HT-29 (cell line): ENCODE measurements around the gene HPCAL1. TPM values are rescaled to one million over a fixed set of nuclear protein-coding genes. Genes with fewer than 3 reads are reported as not detected.
"Not testable (repeated sequence)": the region's sequence is repeated elsewhere in the genome, so short reads cannot be mapped to it uniquely, and the experiment has no call there.

Experiments used
- DNase-seq: peaks from one replicate; pipeline ENCODE4 v3.0.0-alpha.2; 2015; ENCODE audit warnings: low spot score
- total RNA-seq: library from RNA; depleted of rRNA; stranded (reverse); fragments of >200 nt; shearing (Covaris generic); gene quantifications from 2 replicates; pipeline ENCODE4 v1.2.3, GENCODE V29; 2014

The HPCAL1 gene
- total RNA-seq, 1 experiment from 2014 or later, result 151 TPM

GRCh38 chr2:10284108-10284870 lies 18.4 kb upstream of the HPCAL1 start:
- no peak for DNase-seq

DNA sequence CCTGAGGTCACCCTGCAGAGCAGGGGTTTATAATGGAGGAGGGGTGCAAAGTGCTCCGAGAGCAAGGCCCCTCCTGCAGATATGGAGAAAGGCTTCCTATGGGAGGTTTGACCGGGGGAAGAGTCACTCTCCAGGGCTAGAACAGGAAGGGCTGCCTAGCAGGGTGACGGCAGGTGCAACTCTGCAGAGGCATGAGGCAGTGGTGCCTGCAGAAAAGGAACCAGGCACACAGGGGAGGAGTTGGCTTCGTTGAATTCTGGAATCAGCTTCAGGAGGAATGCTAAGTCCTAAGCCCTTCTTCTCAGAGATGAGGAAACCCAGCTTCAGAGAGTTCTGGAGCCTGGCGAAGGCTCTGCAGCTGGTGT lies 17.5 kb upstream of the HPCAL1 start:
- DNase-seq, result no peak

DNA sequence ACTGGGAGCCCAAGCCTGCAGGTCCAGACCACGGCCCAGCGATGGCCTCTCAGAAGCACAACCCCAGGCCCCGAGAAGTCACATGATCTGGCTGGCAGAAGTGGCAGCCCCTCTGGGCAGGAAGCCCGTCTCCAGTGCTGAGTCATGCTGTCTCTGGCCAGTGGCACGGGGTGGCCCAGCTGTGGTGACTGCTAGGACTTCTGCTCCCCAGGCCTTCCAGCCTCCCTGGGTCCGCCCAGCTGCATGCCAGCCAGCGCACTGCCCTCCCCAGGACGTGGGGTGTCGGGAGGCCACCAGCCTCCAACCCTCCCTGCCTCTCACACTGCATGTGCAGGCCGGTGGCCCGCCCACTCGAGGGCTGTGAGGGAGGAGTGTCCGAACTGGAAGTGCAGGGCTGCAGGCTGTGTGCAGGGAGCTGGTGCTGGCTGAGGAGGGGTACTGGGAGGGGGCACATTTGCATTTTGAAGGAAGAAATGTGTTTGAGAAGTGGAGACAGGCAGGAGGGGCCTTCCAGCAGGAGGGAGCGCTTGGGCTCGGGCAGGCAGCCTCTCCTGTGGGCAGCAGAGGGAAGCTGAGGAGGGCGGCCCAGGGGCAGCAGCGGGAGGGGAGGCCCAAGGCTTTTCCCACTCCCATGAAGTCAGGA lies 17.0 kb upstream of the HPCAL1 start:
- DNase-seq, result peak; percentile 86

GRCh38 chr2:10286216-10287037 lies 16.3 kb upstream of the HPCAL1 start:
- DNase-seq, result peak; percentile 62

DNA sequence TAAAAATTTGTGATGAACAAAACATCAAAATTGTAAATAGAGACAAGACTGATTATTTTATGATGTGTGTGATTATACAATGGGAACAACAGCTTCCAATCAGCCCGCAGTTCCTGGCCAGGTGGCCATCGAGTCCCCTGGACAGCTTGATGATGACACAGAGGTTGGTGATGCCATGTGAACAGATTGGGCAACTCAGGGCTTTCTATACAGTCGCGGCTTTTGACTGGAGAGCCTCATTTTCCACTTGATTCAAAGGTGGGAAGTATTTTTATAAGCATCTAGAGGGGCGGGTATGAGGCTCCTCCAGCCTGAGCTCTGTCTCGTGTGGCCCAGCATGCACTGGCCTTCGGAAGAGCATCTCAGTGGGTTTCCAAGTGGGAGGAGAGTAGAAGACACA lies 14.9 kb upstream of the HPCAL1 start:
- no peak for DNase-seq

GRCh38 chr2:10288606-10289005 lies 14.1 kb upstream of the HPCAL1 start:
- no peak for DNase-seq

DNA sequence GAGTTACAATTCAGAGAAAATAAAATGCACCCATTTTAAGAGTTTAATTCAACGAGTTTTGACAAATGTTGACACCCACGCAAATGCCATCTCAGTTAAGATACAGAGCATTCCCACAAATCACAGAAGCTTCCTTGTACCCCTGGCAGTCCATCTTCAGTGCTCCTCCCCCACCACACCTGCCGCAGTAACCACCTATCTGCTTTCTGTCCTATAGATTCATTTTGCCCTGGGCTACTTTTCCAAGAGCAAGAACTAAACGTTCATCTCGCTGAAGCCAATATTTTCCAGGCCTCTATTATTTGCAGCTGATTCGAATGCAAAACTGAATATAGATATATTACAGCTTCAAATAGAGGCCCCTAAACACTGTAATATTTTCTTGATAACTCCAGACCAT lies 13.4 kb upstream of the HPCAL1 start:
- no peak for DNase-seq

DNA sequence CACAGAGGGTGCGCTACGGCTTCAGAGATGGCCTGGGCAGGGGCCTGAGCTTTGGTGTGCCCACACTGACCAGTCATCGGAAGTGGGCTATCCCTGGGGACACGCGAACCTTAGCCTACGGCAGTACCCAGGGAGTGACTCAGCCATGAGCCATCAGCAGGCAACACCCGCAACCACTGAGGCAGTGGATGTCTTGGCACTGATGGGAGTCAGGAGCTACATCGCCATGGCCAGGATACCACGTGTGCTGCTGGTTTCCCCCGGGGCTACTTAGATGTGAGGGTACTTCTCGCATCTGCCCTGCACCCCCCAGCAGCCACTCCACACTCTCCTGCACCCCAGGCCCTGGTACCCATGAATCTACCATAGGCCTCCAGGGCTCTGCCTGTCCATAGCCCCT lies 12.8 kb upstream of the HPCAL1 start:
- no peak for DNase-seq

GRCh38 chr2:10291376-10291775 lies 11.3 kb upstream of the HPCAL1 start:
- not testable (repeated sequence) for DNase-seq

DNA sequence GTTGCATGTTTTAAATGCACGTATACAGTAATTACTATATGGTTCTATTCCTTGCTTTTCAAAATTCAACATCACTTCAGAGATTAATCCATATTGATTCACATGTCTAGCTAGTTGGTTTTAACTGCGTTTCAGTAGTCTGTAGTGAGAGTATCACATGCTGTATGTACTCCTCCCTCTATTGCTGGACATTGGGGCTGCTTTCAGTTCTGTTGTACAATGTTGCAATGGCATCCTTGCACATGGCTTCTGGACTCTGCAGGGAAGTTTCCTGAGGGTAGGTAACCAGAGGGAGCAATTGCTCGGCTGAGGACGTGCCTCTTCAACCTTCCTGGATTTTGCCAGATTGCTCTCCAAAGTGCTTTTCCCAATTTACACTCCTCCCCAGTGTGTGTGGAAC lies 10.7 kb upstream of the HPCAL1 start:
- DNase-seq, result no peak

DNA sequence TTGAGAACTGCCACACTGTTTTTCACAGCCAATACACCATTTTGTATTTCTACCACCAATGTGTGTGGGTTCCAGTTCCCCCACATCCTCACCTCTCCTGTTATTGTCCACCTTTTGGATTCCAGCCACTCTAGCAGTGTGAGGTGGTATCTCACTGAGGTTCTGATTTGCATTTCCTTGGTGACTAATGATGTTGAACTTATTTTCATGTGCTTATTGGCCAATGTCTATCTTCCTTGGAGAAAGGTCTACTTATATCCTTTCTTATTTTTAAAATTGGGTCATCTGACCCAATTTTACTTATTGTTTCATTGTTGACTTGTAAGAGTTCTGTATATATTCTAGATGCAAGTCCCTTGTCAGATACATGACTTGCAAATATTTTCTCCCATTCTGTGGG lies 9.1 kb upstream of the HPCAL1 start:
- DNase-seq, result no peak

GRCh38 chr2:10294077-10294476 lies 8.6 kb upstream of the HPCAL1 start:
- no peak for DNase-seq

DNA sequence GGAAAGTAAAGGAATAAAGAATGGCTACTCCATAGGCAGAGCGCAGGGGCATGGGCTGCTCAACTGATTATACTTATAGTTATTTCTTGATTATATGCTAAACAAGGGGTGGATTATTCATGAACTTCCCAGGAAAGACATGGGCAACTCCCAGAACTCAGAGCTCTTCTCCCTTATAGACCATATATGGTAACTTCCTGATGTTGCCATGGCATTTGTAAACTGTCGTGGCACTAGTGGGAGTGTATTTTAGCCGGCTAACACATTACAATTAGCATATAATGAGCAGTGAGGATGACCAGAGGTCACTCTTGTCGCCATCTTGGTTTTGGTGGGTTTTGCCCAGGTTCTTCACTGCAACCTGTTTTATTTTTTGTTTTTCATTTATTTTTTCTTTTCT lies 7.1 kb upstream of the HPCAL1 start:
- DNase-seq, result not testable (repeated sequence)

GRCh38 chr2:10296142-10296541 lies 6.6 kb upstream of the HPCAL1 start:
- DNase-seq, result no peak

DNA sequence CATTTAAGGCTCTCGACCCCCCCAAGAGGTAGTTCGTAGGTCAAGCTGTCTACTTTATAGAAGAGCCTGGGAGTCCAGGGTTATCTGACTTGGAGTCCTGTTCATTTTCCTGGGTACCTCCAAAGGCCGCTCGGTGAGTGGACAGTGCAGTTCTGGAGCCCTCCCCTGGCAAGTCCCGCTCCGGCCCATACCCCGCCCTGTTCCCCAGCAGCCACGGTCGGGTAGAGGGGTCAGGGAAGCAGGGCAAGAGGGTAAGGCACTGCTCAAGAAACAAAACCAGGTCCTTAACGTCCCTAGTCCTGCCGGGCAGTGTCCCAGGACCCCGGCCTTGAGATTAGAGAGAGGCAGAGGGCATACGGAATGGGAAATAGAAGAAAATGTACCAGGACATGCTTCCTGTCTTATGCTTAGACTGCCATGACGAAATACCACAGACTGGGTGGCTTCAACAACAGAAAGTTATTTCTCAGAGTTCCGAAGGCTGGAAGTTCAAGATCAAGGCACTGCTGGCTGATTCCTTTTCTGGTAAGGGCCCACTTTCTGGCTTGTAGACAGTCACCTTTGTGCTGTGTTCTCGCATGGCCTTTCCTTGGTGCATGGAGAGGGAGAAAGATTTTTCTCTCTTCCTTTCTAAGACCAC lies 5.4 kb upstream of the HPCAL1 start:
- no peak for DNase-seq

GRCh38 chr2:10297959-10298531 lies 4.7 kb upstream of the HPCAL1 start:
- no peak for DNase-seq

DNA sequence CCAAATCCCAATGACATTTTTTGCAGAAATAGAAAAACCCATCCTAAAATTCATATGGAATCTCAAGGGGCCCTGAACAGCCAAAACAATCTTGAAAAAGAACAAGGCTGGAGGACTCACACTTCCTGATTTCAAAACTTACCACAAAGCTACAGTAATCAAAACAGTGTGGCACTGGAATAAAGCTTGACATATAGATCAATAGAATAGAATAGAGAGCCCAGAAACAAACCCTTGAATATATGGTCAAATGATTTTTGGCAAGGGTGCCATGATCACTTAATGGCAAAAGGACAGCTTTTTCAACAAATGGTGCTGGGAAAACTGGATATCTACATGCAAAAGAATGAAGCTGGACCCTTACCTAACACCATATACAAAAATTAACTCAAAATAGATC lies 3.9 kb upstream of the HPCAL1 start:
- not testable (repeated sequence) for DNase-seq

DNA sequence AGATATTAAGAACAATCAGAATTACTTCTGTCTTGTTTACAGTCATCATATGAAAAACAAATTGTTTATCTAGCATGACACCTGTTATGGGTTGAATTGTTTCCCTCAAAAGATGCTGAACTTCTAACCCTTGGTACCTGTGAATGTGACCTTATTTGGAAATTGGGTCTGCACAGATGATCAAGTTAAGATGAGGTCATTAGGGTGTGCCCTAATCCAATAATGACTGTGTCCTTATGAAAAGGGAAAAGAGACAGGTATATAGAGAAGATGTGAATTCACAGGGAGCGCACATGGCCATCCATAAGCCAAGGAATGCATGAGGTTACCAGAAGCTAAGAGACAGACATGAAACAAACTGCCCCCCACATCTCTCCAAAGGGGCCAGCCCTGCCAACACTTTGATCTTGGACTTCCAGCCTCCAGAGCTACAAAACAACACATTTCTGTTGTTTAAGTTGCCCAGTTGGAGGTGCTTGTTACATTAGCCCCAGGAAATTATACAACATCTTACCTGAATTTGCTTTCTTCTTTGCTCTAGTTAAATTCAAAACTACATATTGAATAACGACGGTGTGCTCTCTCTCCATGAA lies 2.3 kb upstream of the HPCAL1 start:
- no peak for DNase-seq

- peak; percentile 62 for DNase-seq
Observed at GRCh38 chr2:10300997-10301940, 1.4 kb upstream of the HPCAL1 start.

- peak; percentile 45 for DNase-seq
Observed at GRCh38 chr2:10301941-10302478, 694 bp upstream of the HPCAL1 start.
